Medulla oblongata (tissue), 1 donor: ENCODE data around the gene TLR9.

Experiments
- DNase-seq: peaks from one replicate; pipeline ENCODE4 v3.0.0-alpha.2; 2015; ENCODE audit errors: extremely low spot score

The TLR9 gene

DNA sequence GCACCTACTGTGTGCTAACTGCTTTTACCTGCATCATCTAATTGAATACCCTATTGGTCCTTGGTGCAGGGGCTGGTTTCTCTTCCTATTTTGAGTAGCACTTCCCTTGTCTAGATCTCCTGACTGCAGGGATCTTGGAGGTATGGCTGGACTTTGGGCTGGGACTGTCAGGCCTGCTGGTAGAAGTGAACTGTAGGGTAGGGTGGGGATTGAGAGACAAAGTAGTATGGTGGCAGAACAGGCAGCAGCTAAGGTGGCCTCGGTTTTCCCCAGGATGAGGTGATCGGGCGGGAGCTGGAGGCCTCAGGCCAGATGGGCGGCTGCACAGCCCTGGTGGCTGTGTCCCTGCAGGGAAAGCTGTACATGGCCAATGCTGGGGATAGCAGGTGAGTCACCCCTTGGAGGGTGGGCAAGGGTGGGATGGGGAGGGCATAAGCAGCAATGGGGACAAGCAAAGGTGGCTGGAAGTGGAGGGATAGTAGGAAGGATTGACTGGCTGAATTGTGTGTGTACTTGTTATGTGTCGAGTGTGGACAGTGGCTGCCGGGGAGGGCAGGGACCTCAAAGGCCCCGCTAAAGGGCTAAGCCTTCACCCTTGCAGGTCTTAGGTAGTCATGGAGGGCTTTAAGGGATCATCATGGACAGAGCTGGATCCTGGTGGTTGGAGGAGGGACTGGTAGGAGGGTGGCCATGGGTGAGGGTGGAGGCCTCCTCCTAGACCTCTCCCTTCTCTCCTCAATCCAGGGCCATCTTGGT is 22.1 kb upstream of the TLR9 start:
- DNase-seq, result no peak

DNA sequence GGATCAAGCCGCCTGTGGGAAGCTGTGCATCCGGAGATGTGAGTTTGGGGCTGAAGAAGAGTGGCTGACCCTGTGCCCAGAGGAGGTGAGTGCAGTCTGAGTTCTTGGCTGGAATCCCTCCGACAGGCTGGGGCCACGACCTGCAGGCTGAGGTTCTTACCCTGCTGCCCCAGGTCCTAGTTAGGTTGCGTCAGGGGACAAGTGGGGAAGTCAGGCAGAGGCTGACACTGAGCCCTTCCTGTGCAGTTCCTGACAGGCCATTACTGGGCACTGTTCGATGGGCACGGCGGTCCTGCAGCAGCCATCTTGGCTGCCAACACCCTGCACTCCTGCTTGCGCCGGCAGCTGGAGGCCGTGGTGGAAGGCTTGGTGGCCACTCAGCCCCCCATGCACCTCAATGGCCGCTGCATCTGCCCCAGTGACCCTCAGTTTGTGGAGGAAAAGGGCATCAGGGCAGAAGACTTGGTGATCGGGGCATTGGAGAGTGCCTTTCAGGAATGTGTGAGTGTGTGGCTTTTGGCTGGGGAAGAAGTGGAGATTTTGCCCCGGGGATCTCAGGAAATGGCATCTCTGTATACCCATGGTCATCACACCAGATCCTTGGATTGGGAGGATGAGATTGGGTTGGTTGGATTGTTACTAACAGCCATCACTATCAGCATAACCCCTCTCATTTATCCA is 21.4 kb upstream of the TLR9 start:
- peak; percentile 14 for DNase-seq

DNA sequence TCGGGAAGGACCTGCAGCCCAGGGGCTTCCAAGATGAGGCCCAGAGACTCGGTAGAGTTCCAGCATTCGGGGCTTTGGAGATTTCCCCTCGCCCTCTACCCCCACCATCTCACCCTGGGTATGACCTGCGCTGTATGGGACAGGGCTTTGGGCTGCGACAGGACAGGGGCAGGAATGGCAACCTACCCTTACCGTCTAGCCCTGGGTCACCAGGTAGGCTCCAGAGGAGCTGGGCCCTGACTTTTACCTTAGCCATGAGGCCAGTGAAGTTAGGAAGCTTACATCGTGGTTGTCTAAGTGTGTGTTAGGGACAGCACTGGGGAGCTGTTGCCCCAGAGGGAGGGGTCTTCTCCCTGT is 20.8 kb upstream of the TLR9 start:
- DNase-seq, result no peak

DNA sequence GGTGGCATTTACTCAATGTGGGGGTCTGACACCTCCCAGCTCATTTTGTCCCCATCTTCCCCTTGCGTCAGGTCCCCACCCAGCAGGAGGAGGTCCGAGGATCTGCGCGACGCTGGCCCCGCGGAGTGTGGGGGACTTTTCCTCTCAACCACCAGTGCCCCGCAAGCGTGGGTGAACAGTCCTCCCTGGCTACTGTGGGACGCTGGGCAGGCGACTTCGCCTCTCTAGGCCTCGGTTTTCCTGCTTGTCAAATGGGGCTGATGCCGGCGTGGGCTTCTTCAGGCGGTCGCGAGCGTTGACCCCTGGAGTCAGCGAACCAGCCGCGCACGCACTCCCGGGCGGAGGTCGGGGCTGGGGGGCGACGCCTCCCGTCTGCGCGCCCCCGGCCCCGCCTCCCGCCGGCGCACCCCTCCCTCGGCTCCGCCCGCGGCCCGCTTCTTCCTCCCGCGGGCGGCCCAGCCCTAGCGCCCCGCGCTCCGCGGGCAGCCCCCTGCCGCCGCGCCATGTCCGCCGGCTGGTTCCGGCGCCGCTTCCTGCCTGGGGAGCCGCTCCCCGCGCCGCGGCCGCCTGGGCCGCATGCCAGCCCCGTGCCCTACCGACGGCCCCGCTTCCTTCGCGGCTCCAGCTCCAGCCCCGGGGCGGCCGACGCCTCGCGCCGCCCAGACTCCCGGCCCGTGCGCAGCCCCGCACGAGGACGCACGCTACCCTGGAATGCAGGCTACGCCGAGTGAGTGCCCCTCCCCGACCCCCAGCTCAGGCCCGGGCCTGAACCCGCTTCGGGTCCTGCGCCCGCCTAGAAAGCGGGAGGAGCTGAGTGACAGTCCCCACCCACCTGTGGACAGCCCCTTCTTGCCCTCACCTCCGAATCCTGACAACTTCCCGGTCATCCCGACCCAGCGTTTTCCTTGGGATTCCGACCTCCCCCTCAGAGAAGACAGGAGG is 20.1 kb upstream of the TLR9 start, which contains the start of gene PPM1M:
TSS of gene PPM1M (plus strand) at position 438 of the 942 bp plus-strand sequence. CDS start at position 504, 66 bp downstream.
- peak; percentile 27 for DNase-seq

DNA sequence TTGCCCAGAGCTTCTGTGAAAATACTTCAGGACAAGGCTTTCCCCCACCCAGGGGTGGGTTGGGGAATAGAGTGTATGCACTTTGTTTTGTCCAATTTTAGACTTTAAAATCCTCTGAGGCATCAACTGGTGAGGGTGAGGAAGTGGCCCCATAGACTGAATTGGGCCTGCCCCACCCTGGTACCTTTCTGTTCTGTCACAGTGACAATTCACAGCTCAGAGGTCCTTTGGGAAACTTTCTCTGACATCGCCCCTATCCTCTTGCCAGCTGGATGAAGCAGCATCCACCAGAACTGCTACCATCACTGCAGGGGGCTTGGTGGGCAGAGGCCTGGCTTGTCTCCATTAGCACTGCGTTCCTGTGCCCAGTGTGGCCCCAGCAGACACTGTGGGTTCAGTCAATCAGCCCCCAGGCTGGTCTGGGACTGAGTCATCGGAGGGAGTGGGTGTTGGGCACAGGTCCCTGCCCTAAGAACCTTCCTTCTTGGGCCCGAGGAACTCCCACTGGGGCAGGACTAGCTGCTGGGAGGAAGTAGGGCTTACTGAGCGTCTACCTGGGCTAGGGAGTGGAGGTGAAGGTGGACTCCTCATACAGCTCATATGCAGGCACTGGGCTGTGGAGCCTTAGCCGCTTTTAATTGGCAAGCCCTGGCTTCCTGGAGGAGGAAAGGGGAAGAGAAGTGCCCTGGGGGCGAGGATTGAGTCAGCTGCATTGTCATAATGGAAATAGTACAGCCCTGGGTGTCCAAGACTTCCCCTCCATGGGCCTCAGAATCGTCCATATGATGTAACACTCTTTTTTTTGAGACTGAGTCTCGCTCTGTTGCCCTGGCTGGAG is 18.6 kb upstream of the TLR9 start:
- peak; percentile 80 for DNase-seq

DNA sequence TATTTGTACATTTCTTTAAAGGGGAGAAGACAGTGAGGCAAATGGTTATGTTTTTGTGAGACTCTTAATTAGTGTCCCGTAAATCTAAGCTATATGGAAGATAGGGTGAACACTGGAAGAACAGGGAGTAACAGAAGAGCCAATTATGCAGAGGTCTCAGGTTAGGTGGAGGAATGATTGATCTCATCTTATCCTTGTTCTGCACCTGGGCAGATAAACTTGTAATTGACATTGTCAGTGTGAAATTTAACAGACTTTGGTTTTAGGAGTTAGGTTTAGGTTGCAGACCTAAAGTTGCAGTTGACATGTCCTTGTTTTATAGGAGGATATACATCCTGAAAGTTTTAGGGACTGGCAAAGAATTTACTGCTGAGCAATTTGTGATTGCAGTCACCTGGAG is 16.6 kb upstream of the TLR9 start:
- no peak for DNase-seq

DNA sequence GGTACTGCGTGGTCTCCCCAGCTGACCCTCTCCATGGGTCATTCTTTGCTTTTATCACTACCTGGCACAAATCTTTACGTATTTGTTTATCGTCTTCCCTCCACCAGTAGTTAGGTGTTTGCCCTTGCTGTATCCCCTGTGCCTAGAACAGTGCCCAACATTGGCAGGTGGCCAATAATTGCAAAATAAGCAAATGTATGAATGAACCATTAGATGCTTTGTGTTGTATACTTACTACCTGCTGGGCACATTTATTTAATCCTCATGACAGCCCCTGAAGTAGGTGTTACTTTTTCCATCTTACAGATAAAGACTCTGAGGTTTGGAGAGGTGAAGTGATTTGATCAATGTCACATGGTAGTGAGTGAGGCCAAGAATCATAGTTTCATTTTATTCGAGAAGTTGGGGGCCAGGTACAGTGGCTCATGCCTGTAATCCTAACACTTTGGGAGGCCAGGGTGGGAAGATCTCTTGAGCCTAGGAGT is 15.5 kb upstream of the TLR9 start:
- DNase-seq, result no peak

DNA sequence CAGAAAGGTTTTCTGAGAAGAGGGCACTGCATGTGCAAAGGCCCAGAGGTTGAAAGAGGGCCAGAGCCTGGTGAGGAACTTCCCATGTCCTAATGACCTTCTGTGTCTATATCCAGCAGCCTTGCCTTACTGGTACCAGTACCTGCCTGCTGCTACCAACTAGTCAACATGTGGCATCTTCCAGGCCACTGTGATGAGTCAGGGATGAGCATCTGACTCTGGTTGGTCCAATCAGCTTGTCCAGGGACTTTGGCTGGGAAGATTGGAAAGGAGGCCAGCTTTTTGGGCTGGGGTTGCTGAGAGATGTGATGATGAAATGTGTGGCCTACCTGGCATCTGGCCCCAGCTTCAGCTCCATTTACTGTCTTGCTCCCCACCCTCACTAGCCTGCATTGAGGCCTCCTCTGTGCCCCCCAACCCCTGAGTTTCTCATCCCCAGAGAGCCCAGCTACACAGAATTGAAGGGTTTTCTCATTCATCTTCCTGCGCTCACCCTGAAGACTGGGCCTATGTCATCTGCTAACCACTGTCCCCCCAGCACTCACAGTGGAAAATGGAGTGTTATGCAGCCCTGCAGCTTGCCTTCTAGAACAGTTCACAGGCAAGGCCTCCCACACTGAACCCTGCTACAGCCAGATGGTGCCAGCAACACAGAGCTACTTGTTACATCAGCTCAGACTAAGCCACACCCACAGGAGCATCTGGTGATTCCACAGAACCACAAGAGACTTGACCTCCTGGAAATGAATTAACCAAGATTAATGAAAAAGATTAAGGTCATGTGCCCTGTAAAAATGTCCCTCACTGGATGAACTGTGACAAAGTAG is 14.8 kb upstream of the TLR9 start:
- peak; percentile 81 for DNase-seq

DNA sequence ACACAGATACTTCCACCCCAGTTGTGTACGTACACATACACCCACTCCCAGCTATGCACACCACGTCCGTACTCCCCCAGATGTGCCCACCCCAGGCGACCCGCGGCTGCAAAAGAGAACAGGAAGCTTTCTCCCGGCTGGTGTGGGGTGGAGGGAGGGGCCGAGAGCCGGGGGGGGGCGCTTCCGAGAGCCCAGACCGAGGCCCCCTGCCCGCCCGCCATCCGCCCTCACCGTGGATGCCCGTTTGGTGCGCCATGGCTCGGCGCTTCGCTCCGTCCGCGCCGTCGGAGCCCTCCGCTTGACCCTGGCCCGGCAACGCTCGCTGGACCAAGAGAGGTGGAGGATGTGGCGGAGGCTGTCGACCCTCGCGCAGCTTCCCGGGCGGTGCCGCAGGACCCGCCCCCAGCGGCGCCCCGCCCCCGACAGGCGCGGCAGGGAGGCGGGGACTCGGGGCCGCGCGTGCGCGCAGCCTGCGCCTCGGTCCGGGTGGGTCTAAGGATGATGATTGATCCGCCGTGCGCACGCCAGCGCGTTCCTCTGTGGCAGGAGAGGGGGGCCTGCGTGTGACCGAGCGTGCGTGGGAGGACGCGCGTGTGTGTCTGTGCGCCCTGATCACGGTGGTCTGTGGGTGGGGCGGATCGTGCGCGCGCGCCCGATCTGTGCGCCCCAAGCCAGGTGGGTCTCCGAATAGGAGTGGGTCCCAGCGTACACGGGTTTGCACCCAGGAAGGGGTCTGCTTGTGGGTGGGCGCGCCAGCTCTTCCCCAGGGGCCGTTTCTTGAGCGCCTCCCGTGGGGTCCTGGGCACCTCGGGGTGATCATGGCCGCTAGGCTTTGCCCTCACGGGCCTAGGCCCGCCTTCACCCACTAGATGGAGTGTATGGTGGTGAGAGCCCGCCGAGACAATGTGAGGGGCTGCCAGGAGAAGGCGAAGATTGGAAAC is 13.6 kb upstream of the TLR9 start, which contains the start of gene TWF2:
TSS of gene TWF2 (minus strand) at position 398 of the 941 bp plus-strand sequence. CDS start at position 256, 142 bp downstream.
- DNase-seq, result peak; percentile 80

DNA sequence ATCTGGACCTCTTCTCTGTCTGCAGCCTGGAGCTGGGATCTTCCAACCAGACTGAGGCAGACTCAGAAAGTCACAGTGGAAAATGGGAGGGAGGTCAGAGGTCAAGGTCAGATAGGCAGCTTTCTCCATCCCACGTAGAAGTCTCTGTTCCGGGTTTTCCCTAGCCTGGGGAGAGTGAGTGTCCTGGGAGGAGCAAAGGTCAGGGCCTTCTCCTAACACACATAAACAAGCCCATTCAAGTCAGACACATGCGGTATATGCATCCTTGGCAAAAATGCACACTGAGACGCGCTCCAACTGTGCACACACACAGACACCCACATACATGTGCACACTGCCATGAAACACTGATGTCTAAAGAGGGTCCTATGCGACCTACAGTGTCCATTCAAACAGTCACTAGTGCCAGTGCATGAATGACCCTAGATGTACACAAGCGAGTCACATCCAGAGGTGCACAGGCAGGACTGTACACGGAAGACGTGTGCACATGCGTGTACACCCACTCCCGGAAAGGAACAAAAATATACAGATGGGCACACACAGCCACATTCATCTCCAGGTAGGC is 12.8 kb upstream of the TLR9 start:
- DNase-seq, result no peak

DNA sequence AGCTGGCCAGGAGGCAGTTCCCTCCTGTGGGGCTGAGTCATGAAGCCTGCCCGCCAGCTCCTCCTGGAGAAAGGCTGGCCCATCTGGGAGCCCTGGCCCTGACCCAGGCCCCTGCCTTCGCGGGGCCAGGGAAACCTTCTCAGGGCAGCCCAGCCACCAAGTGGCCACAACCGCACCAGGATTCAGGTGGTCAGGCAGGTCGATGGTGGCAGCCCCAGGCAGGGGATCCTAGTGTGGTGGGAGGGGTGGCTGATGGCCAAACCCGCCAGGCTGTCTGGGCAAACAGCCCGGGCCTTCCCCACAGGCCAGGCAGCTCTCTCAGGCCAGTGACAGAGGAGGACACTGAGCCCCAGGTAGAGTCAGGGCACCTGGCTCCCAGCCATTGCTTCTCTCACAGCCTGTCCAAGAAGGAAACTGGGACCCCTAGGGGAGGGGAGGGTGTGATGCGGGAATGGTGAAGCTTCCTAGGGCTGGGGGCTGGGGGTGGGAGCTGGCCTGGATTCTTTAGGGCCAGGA is 12.3 kb upstream of the TLR9 start:
- DNase-seq, result peak; percentile 88

DNA sequence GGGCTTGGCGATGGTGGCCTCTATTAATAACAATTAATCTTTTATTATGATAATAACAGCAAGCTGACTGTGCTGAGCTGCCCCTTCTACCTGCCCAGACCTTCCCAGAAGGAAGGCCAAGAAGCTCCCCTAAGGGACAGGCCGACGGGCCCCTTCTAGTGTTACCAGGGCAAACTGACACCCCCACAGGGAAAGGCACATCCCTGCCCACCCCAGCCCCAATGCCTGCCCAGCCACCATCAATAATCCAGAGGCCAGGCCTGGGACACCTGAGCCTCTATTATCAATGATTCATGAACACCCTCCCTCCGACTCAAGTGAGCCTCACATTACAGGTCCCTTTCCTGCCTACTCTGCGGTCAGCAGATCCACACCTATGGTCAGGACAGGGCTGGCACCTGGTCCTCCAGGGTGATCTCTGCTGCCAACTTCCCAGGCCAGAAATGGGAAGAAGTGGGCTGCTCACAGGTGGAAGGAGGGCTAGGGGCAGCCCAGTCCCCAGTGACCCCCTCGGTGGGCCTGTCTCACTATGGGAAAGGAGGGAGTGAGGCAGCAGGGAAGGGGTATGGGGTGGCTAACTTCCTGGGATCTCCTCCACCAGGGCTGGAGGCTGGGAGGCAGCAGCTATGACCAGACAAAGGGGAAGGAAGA is 11.7 kb upstream of the TLR9 start:
- no peak for DNase-seq

DNA sequence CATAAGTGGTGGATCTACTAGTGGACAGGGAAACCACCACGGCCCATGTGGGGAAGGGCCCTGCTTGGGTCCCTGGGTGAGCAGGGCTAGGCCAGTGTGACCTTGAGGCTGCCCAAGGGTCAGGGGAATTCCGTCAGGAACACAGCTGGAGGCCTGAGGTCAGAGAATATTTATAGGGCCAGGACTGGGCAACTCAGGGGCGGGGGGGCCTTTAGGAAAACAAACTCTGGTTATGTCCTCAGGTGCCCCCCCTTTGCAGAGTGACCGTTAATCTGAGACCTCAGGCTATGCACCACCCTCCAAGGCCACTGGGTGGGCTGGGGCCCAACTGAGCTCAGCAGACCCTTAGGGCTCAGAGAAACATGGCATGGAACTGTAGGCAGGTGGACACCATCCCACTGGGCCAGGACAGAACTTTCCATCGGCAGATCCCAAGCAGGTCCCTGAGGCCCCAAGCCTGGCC is 11.0 kb upstream of the TLR9 start:
- DNase-seq, result no peak

DNA sequence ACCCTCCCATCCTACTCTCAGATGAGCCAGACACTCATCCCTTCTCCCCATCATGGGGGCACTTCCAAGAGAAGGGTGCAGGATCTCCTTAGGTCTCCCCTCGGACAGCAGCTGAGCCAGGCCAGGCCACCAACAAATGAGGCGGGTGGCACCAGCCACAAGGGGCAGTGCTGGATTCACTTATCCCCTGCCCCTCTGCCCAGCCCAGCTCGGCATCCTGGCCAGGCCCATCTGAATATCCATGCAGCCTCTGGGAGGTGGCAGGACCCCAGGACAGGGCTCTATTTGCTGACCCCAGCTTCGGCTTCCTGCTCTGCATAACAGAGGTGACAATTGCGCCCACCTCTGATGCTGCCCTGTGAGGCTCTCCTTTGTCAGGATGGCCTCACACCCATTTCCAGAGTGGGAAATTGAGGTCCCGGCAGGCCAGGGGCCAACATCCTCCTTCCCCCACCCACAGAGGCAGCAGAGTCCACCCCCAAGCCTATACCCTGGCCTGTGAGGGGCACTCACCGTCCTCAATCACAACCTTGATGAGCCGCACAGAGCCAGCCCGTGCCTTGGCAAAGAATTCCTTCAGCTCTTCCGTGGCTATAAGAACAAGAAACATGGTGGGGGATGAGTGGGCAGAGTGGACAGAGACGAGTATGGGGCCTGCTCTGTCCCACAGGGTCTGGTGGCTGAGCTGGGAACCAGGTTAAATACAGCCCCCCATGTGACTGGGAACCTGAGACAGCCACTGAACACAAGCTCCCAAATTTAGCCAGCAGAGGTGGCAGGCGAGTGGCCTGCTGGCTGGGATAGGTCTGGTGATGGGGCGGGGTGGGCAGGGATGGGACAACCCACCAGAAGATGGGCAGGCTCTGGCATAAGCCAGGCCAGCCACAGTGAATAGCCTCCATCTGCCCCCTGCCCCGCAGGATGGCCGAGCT is 9.3 kb upstream of the TLR9 start:
- no peak for DNase-seq

DNA sequence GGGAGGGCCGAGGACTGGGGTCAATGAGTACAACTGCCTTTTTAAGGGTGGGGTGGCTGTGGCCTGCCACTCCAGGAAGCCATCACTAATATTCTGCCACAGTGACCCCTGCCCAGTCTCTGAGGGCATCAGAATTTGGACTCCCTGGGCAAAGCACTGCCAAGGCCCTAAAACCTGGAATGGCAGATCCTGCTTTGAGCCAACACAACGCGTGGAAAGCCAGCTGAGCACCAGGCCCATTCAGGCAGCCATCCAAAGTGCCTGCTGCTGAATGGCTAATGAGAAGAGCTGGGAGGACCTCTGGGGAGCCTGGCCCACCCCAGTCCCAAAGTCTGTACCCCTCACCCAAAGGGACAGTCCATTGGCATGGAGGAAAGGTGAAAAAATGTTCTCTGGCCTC is 8.5 kb upstream of the TLR9 start:
- DNase-seq, result peak; percentile 77

DNA sequence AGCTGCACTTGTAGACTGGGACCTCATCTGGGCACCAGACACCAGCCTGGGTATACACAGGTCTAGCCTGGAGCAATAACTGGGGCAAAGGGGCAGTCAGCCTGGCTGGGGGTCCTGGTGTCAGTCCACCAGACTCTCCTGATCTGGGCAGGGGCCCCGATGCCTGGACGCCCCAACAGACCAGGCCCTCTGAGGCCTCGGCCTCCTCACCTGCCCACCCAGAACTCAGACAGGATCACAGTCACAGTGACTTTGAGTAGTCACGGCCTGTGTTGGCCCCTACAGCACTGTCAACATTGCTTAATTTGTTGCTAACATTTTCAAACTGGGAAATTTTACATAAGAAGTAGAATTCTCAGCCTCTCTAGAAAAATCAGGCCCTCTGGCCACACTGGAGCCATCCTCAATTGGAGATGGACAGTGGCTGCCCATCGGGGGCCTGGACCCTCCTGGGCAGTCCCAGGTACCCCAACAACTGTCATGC is 7.7 kb upstream of the TLR9 start:
- no peak for DNase-seq
